ENCODE data around the gene SPATA4.

SPATA4 gene

GRCh38 chr4:176149680-176150355 is 45.6 kb downstream of the SPATA4 start:
- H3K79me1 ChIP-seq (ENCODE audit: low read length), result no peaks in the 10 kb centered on the region
- no peak overlapping the region for H4K8ac ChIP-seq (ENCODE audit: low read depth, low read length)
- no peak overlapping the region for H3K14ac ChIP-seq (ENCODE audit: low read length)
- H2AFZ ChIP-seq (ENCODE audit: insufficient read depth, low read length, poor library complexity), result no peak overlapping the region
- H3K4me2 ChIP-seq (ENCODE audit: low read length), result no peak overlapping the region
- no peak overlapping the region for H4K12ac ChIP-seq (ENCODE audit: low read depth, low read length)
- H3K27me3 ChIP-seq (ENCODE audit: insufficient read depth, low read length), result no peaks in the 10 kb centered on the region
- H3K23ac ChIP-seq (ENCODE audit: low read length), result no peak overlapping the region
- no peak overlapping the region for H3K18ac ChIP-seq (ENCODE audit: low read length)
- H3K4me3 ChIP-seq (ENCODE audit: low read depth, low read length), result no peak overlapping the region
- H3K36me3 ChIP-seq (ENCODE audit: control insufficient read depth in 1 of 2, insufficient read depth in 2 of 2, low read length in 2 of 2), result no peaks in the 10 kb centered on the region
- H2BK120ac ChIP-seq (ENCODE audit: insufficient read depth, low read length, poor library complexity), result no peak overlapping the region
- no peaks in the 10 kb centered on the region for H3K9me3 ChIP-seq (ENCODE audit: insufficient read depth, low read depth, low read length)
- no peak overlapping the region for H2BK5ac ChIP-seq (ENCODE audit: low read depth, low read length, poor library complexity)
- DNase-seq, result no peak
- no peak overlapping the region for H2BK12ac ChIP-seq (ENCODE audit: low read length)
- H2AK5ac ChIP-seq (ENCODE audit: low read length), result no peak overlapping the region
- WGBS (ENCODE audit: extremely low coverage, insufficient coverage, insufficient read length), result no CpG with 5 or more reads among the region's 3 CpGs
- H3K4ac ChIP-seq (ENCODE audit: low read depth, low read length), result no peak overlapping the region
- H3K27ac ChIP-seq (ENCODE audit: low read depth, low read length), result no peak overlapping the region
- no peak overlapping the region for H4K91ac ChIP-seq (ENCODE audit: low read depth, low read length)
- no peaks in the 10 kb centered on the region for H3K4me1 ChIP-seq (ENCODE audit: control insufficient read depth in 1 of 2, insufficient read depth in 2 of 2, low read length in 2 of 2)
- H3K9ac ChIP-seq (ENCODE audit: low read length), result no peak overlapping the region
- no peaks in the 10 kb centered on the region for H3K79me2 ChIP-seq (ENCODE audit: control insufficient read depth, insufficient read depth, low read length, poor library complexity)

GRCh38 chr4:176142253-176142652 is 53.1 kb downstream of the SPATA4 start:
- Histone ChIP-seq H2AK5ac (ENCODE audit: low read length) (no peak overlapping the region), H4K8ac (ENCODE audit: low read depth, low read length) (no peak overlapping the region), H3K4me3 (ENCODE audit: low read depth, low read length) (no peak overlapping the region), H3K27me3 (ENCODE audit: insufficient read depth, low read length) (no peaks in the 10 kb centered on the region), H3K27ac (ENCODE audit: low read depth, low read length) (no peak overlapping the region), H3K14ac (ENCODE audit: low read length) (no peak overlapping the region), H2AFZ (ENCODE audit: insufficient read depth, low read length, poor library complexity) (no peak overlapping the region), H3K18ac (ENCODE audit: low read length) (no peak overlapping the region), H2BK12ac (ENCODE audit: low read length) (no peak overlapping the region), H3K4me2 (ENCODE audit: low read length) (no peak overlapping the region), H3K36me3 (ENCODE audit: control insufficient read depth in 1 of 2, insufficient read depth in 2 of 2, low read length in 2 of 2) (no peaks in the 10 kb centered on the region), H4K91ac (ENCODE audit: low read depth, low read length) (no peak overlapping the region), H4K12ac (ENCODE audit: low read depth, low read length) (no peak overlapping the region), H3K23ac (ENCODE audit: low read length) (no peak overlapping the region), H2BK120ac (ENCODE audit: insufficient read depth, low read length, poor library complexity) (no peak overlapping the region), H2BK5ac (ENCODE audit: low read depth, low read length, poor library complexity) (no peak overlapping the region), H3K9ac (ENCODE audit: low read length) (no peak overlapping the region), H3K4ac (ENCODE audit: low read depth, low read length) (no peak overlapping the region), H3K4me1 (ENCODE audit: control insufficient read depth in 1 of 2, insufficient read depth in 2 of 2, low read length in 2 of 2) (no peaks in the 10 kb centered on the region), H3K79me2 (ENCODE audit: control insufficient read depth, insufficient read depth, low read length, poor library complexity) (no peaks in the 10 kb centered on the region), H3K79me1 (ENCODE audit: low read length) (no peaks in the 10 kb centered on the region), H3K9me3 (ENCODE audit: insufficient read depth, low read depth, low read length) (no peaks in the 10 kb centered on the region)
- WGBS (ENCODE audit: extremely low coverage, insufficient coverage, insufficient read length), result no CpG with 5 or more reads among the region's 2 CpGs
- no peak for DNase-seq

GRCh38 chr4:176139518-176139917 is 55.9 kb downstream of the SPATA4 start:
- H3K14ac ChIP-seq (ENCODE audit: low read length), result no peak overlapping the region
- no peaks in the 10 kb centered on the region for H3K9me3 ChIP-seq (ENCODE audit: insufficient read depth, low read depth, low read length)
- no peak overlapping the region for H4K12ac ChIP-seq (ENCODE audit: low read depth, low read length)
- H3K9ac ChIP-seq (ENCODE audit: low read length), result no peak overlapping the region
- DNase-seq, result no peak
- no peaks in the 10 kb centered on the region for H3K27me3 ChIP-seq (ENCODE audit: insufficient read depth, low read length)
- no peak overlapping the region for H3K27ac ChIP-seq (ENCODE audit: low read depth, low read length)
- no peak overlapping the region for H2BK12ac ChIP-seq (ENCODE audit: low read length)
- no peak overlapping the region for H3K4me2 ChIP-seq (ENCODE audit: low read length)
- H3K4me3 ChIP-seq (ENCODE audit: low read depth, low read length), result no peak overlapping the region
- no peak overlapping the region for H3K23ac ChIP-seq (ENCODE audit: low read length)
- H4K91ac ChIP-seq (ENCODE audit: low read depth, low read length), result no peak overlapping the region
- H2AFZ ChIP-seq (ENCODE audit: insufficient read depth, low read length, poor library complexity), result no peak overlapping the region
- no peaks in the 10 kb centered on the region for H3K4me1 ChIP-seq (ENCODE audit: control insufficient read depth in 1 of 2, insufficient read depth in 2 of 2, low read length in 2 of 2)
- H3K18ac ChIP-seq (ENCODE audit: low read length), result no peak overlapping the region
- H3K79me1 ChIP-seq (ENCODE audit: low read length), result no peaks in the 10 kb centered on the region
- H3K36me3 ChIP-seq (ENCODE audit: control insufficient read depth in 1 of 2, insufficient read depth in 2 of 2, low read length in 2 of 2), result no peaks in the 10 kb centered on the region
- H2BK5ac ChIP-seq (ENCODE audit: low read depth, low read length, poor library complexity), result no peak overlapping the region
- H2AK5ac ChIP-seq (ENCODE audit: low read length), result no peak overlapping the region
- H2BK120ac ChIP-seq (ENCODE audit: insufficient read depth, low read length, poor library complexity), result no peak overlapping the region
- H3K4ac ChIP-seq (ENCODE audit: low read depth, low read length), result no peak overlapping the region
- H4K8ac ChIP-seq (ENCODE audit: low read depth, low read length), result no peak overlapping the region
- no peaks in the 10 kb centered on the region for H3K79me2 ChIP-seq (ENCODE audit: control insufficient read depth, insufficient read depth, low read length, poor library complexity)

- Histone ChIP-seq H2AK5ac (ENCODE audit: low read length) (no peak overlapping the region), H4K8ac (ENCODE audit: low read depth, low read length) (no peak overlapping the region), H3K27me3 (ENCODE audit: insufficient read depth, low read length) (no peaks in the 10 kb centered on the region), H3K18ac (ENCODE audit: low read length) (no peak overlapping the region), H3K23ac (ENCODE audit: low read length) (no peak overlapping the region), H2BK12ac (ENCODE audit: low read length) (no peak overlapping the region), H3K4me2 (ENCODE audit: low read length) (no peak overlapping the region), H2BK120ac (ENCODE audit: insufficient read depth, low read length, poor library complexity) (no peak overlapping the region), H3K14ac (ENCODE audit: low read length) (no peak overlapping the region), H3K9me3 (ENCODE audit: insufficient read depth, low read depth, low read length) (no peaks in the 10 kb centered on the region), H3K36me3 (ENCODE audit: control insufficient read depth in 1 of 2, insufficient read depth in 2 of 2, low read length in 2 of 2) (no peaks in the 10 kb centered on the region), H4K91ac (ENCODE audit: low read depth, low read length) (no peak overlapping the region), H3K4ac (ENCODE audit: low read depth, low read length) (no peak overlapping the region), H3K79me2 (ENCODE audit: control insufficient read depth, insufficient read depth, low read length, poor library complexity) (no peaks in the 10 kb centered on the region), H3K9ac (ENCODE audit: low read length) (no peak overlapping the region), H4K12ac (ENCODE audit: low read depth, low read length) (no peak overlapping the region), H3K4me1 (ENCODE audit: control insufficient read depth in 1 of 2, insufficient read depth in 2 of 2, low read length in 2 of 2) (no peaks in the 10 kb centered on the region), H2BK5ac (ENCODE audit: low read depth, low read length, poor library complexity) (no peak overlapping the region), H3K27ac (ENCODE audit: low read depth, low read length) (no peak overlapping the region), H2AFZ (ENCODE audit: insufficient read depth, low read length, poor library complexity) (no peak overlapping the region), H3K4me3 (ENCODE audit: low read depth, low read length) (no peak overlapping the region), H3K79me1 (ENCODE audit: low read length) (no peaks in the 10 kb centered on the region)
- DNase-seq, result peak in 1 of 2 donors; percentile 29
Measured at GRCh38 chr4:176137631-176138030, 57.8 kb downstream of the SPATA4 start.

Data from trophoblast cell (in vitro differentiated cells and primary cell).